Gastrocnemius medialis (tissue), 4 donors: Measurements from ENCODE around the gene BGLAP. TPM values are rescaled to one million over a fixed set of nuclear protein-coding genes. Genes with fewer than 3 reads are reported as not detected.

ENCODE experiments used
- ATAC-seq, 2 donors: fragments of 150-250 bp; one replicate each; pipeline ENCODE4 v1.9.1; 2016
- DNase-seq, 2 donors: peaks; one replicate each; pipeline ENCODE4 v3.0.0-alpha.2; 2019
- H3K27ac ChIP-seq, 4 donors: fragments of 200-600 bp; sonication (generic); 1 replicate in 1 of 4; 2 replicates in 3 of 4; pipeline ENCODE4 v1.5.1; 2016 to 2018; ENCODE audit warnings: mild to moderate bottlenecking in 2 of 4, moderate library complexity in 1 of 4
- H3K27me3 ChIP-seq, 3 donors: fragments of 200-600 bp; sonication (generic) in 2 of 3; 1 replicate in 1 of 3; 2 replicates in 2 of 3; pipeline versions ENCODE4 v1.5.1 to v1.6.0; 2016 to 2019; ENCODE audit warnings: mild to moderate bottlenecking in 1 of 3, moderate library complexity in 1 of 3
- H3K36me3 ChIP-seq, 2 donors: fragments of 200-600 bp; sonication (generic) in 1 of 2; one replicate each; pipeline ENCODE4 v1.5.1; 2017 to 2018
- H3K4me1 ChIP-seq, 2 donors: fragments of 200-600 bp; sonication (generic) in 1 of 2; one replicate each; pipeline ENCODE4 v1.5.1; 2016 to 2017; ENCODE audit warnings: mild to moderate bottlenecking in 2 of 2
- H3K4me3 ChIP-seq, 4 donors: fragments of 200-600 bp; sonication (generic) in 3 of 4; 1 replicate in 1 of 4; 2 replicates in 3 of 4; pipeline ENCODE4 v1.5.1; 2016 to 2019; ENCODE audit warnings: mild to moderate bottlenecking in 2 of 4
- H3K9me3 ChIP-seq, 3 donors: fragments of 200-600 bp; sonication (generic) in 2 of 3; 1 replicate in 1 of 3; 2 replicates in 2 of 3; pipeline ENCODE4 v1.5.1; 2016 to 2019
- POLR2A ChIP-seq, 2 donors: fragments of 450-650 bp; IDR thresholded peaks; one replicate each; pipeline ENCODE4 v1.6.1; 2017; ENCODE audit warnings: antibody characterized with exemption in 2 of 2, mild to moderate bottlenecking in 2 of 2, moderate library complexity in 2 of 2
- in situ Hi-C, 4 donors: fragments of 200-750 bp; cut with MboI; loops; one replicate each; pipeline versions ENCODE4 v1.15.0 to v1.8.0; 2017; ENCODE audit warnings: low sequenced_read_pairs in 4 of 4
- intact Hi-C: fragments of 100-400 bp; cut with DNase I; formaldehyde crosslinking; loops from one replicate; pipeline ENCODE4 v1.15.1; 2023; ENCODE audit warnings: low total_unique reads
- total RNA-seq, 4 donors: library from RNA; depleted of rRNA; stranded (reverse); fragments of >200 nt; gene quantifications; one replicate each; pipeline versions ENCODE4 v1.1.0 to v1.2.3, GENCODE V29; 2016
- TF ChIP-seq, protein P1 (sequence below), 5 experiments: fragments of 450-650 bp in 3 of 5; fragments of 200-600 bp in 2 of 5; sonication (generic) in 2 of 5; IDR thresholded peaks in 4 of 5; conservative IDR thresholded peaks in 1 of 5; 1 replicate in 4 of 5; 2 replicates in 1 of 5; pipeline ENCODE4 v1.5.1; 2016 to 2019; ENCODE audit warnings: antibody characterized with exemption in 5 of 5, mild to moderate bottlenecking in 3 of 5, moderate library complexity in 3 of 5

Gene BGLAP
- total RNA-seq, 4 donors from 2014 or later, result not detected

DNA sequence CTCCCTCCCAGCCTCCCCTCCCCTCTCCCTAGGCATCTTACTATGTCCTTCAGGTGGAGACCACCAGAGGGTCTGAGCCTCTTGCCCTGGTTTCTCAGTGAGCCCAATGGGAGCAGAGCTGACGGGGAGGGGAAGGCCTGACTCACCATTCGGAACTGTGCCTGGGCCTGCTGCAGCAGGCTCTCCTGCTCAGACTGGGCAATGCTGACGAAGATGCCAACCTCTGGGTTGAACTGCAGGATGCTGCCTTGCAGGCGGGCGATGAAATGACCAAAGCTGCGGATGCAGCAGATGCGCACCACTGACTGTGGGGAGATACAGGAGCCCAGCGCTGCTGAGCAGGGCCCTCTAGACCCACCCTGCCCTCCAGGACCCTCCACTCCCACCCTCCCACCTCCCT is 16.9 kb downstream of the BGLAP start:
- Histone ChIP-seq H3K9me3 (no peaks in the 10 kb centered on the region), H3K27ac (no peak overlapping the region), H3K4me1 (no peaks in the 10 kb centered on the region), H3K36me3 (peaks cover 7 to 88% of the 10 kb centered on the region in 2 donors), H3K4me3 (no peak overlapping the region), H3K27me3 (no peaks in the 10 kb centered on the region)
- DNase-seq (no peak), ATAC-seq (no peak)
- in situ Hi-C loops, result no loop called here
- intact Hi-C loops, result no loop called here
- TF ChIP-seq, protein P1, sequence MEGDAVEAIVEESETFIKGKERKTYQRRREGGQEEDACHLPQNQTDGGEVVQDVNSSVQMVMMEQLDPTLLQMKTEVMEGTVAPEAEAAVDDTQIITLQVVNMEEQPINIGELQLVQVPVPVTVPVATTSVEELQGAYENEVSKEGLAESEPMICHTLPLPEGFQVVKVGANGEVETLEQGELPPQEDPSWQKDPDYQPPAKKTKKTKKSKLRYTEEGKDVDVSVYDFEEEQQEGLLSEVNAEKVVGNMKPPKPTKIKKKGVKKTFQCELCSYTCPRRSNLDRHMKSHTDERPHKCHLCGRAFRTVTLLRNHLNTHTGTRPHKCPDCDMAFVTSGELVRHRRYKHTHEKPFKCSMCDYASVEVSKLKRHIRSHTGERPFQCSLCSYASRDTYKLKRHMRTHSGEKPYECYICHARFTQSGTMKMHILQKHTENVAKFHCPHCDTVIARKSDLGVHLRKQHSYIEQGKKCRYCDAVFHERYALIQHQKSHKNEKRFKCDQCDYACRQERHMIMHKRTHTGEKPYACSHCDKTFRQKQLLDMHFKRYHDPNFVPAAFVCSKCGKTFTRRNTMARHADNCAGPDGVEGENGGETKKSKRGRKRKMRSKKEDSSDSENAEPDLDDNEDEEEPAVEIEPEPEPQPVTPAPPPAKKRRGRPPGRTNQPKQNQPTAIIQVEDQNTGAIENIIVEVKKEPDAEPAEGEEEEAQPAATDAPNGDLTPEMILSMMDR (IDR thresholded peaks at IDR 0.05 in 4 of 5, conservative IDR thresholded peaks at IDR 0.05 in 1 of 5), result no peak
- no peak for TF ChIP-seq POLR2A (IDR thresholded peaks at IDR 0.05)

DNA sequence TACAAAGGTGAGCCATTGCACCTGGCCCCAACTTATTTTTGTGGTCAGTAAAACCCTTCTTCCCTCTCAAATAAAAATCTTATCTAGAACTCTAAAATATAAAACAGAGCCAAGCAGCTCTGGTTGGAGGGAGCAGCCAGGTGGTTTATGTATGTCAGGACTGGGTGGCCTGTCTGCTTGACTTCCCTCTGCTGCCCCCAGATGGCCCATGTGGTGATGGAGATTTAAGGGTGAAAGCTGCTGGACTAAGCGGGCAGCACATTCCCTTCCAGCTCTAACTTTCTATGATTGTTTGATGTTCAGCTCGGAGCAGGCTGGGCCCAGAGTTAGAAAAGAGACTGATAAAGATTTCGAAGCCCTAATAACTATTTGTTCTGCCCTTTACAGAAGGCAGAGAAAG is 17.8 kb downstream of the BGLAP start:
- H3K9me3 ChIP-seq, result no peaks in the 10 kb centered on the region
- in situ Hi-C loops, result no loop called here
- H3K27ac ChIP-seq, result no peak overlapping the region
- TF ChIP-seq, protein P1 (IDR thresholded peaks at IDR 0.05 in 4 of 5, conservative IDR thresholded peaks at IDR 0.05 in 1 of 5), result no peak
- no peak for TF ChIP-seq POLR2A (IDR thresholded peaks at IDR 0.05)
- intact Hi-C loops, result no loop called here
- H3K27me3 ChIP-seq, result no peaks in the 10 kb centered on the region
- ATAC-seq (no peak), DNase-seq (no peak)
- H3K4me1 ChIP-seq, result no peaks in the 10 kb centered on the region
- H3K4me3 ChIP-seq, result no peak overlapping the region
- peaks cover 7 to 88% of the 10 kb centered on the region in 2 donors for H3K36me3 ChIP-seq

DNA sequence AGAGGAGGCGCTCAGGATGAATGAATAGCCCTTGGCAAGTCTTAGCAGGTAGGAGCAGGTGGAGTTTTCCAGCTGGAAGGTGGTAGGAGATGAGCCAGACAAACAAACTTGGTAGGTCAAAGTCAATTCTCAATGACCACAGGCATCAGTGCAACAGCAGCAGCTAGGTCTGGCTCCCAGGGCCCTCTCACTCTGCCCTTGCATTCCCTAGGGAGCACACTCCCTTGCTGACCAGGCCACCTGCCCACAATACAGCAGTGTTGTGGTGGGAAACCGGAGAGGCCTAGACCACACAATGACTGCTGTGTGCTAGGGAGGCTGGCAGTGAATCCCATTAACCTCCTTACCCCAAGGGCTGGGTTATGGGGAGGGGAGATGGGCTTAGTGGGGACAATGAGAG is 18.9 kb downstream of the BGLAP start:
- intact Hi-C loops, result no loop called here
- H3K4me3 ChIP-seq, result no peak overlapping the region
- no peak overlapping the region for H3K27ac ChIP-seq
- DNase-seq (no peak), ATAC-seq (no peak)
- no peaks in the 10 kb centered on the region for H3K9me3 ChIP-seq
- no peaks in the 10 kb centered on the region for H3K4me1 ChIP-seq
- in situ Hi-C loops, result no loop called here
- H3K27me3 ChIP-seq, result no peaks in the 10 kb centered on the region
- H3K36me3 ChIP-seq, result peaks cover 8 to 89% of the 10 kb centered on the region in 2 donors
- TF ChIP-seq, protein P1 (IDR thresholded peaks at IDR 0.05 in 4 of 5, conservative IDR thresholded peaks at IDR 0.05 in 1 of 5), result no peak
- TF ChIP-seq POLR2A (IDR thresholded peaks at IDR 0.05), result no peak

DNA sequence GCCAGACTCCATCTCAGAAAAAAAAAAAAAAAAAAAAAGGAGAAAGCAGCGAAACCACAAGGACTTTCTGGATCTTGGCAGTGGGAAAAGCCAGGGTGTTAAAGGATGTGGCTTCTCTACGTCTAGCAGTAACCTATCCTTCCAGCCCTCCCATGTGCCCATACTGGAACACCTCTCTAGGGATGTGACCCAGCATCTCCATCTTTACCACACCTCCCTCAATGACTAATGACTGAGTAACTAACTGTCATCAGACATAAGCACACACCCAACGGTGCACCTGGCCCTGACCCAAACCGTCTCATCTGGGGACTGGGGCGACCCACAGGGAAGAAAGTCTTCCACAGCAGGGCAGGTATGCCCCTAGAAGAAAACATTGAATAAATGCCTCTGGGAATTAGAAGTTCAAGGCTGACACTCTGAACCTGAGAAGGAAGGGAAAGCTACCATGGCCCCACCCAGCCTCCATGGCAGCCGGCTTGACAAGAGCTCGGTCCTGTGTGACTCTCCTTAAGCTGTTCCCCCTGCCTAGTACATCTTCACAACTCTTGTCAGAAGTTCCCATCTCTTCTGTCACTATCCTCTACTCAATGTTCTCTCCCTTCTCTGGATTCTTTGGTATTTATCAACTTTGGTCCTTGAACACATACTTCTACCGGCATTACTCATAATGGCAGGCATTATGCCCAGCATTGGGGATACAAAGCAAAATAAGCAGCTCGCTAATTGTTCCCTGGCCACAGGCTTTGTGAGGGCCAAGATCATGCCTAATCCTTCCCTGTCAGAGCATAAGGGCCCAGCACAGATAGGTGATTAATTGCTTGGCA is 20.7 kb downstream of the BGLAP start:
- no peaks in the 10 kb centered on the region for H3K4me1 ChIP-seq
- no peak for DNase-seq
- H3K4me3 ChIP-seq, result no peak overlapping the region
- no peak overlapping the region for H3K27ac ChIP-seq
- intact Hi-C loops (no loop called here), in situ Hi-C loops (no loop called here)
- no peak for ATAC-seq
- H3K27me3 ChIP-seq, result no peaks in the 10 kb centered on the region
- no peaks in the 10 kb centered on the region for H3K9me3 ChIP-seq
- TF ChIP-seq, protein P1 (IDR thresholded peaks at IDR 0.05 in 4 of 5, conservative IDR thresholded peaks at IDR 0.05 in 1 of 5), result no peak
- peaks cover 8 to 97% of the 10 kb centered on the region in 2 donors for H3K36me3 ChIP-seq
